Kidney tubule cell (primary cell): ENCODE results near the gene IBSP.

Source experiments
- DNase-seq: peaks from one replicate; pipeline ENCODE4 v3.0.0-alpha.2; 2018; ENCODE audit warnings: low spot score

The IBSP gene

DNA sequence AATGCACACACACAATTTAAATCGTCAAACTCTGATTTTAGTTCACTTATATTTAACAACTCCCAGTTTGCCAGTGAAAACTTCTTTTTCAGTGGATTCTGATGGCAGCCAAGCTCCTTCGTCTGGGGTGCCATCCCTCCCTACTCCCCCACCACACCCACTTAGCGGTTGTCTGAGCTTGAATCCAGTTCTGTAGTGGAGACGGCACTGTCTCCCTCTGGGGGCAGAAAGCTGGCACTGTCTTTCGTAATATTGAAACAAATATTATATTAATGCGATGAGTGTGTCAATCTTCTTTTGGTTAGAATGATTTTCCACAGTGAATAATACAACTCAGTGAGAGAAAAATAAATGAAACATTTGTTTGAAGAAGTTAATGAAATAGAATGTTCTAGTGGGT lies 38.9 kb downstream of the IBSP start:
- no peak for DNase-seq

DNA sequence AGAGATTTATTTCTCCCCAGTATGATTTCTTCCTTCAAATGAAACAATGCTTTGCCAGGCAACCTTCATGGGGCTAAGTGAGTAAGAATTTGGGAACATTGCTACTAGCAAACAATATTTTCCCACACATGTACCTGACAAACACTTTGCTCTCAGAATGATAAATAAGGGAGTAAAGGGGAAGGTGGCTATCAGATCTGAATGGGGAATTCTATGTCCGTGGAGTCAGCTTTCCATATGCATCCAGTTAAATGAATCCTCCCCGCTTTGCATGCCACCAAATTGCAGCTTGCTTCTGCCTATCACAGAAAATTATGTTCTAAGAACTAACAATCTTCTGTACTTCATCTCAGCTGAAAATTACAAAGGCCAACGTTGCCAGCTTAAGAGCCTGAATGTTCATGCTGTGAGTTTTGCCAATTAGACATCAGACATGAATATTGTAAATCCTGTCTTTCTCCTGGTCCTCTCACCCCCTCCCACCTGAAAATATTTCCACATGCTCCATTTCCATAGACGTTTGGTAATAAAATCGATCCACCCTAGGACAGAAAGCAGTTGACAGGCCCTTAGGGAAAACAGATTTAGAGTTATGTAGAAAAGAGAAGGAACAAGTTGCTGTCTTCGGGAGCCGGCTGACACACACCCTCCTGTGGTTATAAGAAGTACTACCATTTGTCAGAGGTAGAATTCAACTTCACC lies 39.7 kb downstream of the IBSP start:
- peak; percentile 51 for DNase-seq

DNA sequence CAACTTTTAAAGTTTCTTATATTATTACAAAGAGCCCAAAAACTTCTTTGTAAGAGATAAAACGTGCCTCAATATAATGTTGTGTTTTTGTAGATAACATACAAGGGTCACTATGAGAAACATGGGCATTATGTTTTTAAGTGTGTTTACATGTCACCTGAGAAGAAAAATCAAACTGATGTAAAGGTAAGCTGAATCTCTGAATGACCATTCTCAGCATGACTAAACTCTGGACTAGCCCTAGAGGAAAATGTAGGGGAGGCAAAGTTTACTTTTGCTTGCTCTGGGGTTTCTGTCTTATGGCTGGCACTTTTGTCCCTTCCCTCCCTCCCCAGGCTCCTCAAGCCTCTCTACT lies 40.2 kb downstream of the IBSP start:
- no peak for DNase-seq

DNA sequence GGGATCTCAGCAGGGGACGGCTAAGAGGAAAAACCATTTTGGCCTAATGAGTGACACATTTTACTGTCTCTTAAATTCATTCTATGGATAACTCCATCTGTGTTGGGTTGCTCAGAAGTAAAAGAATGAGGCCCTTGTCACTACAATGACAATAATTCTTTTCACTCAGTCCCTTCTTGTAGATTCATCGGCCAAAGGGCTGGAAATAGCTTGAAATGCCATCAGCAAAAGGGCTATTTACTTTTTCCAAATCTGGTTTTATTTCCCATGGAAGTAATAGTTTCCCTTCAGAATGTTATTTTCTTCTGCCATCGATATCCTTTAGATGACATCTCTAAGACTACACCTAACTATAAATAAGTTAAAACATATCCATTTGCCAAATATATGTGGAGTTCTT lies 40.8 kb downstream of the IBSP start:
- DNase-seq: no peak

DNA sequence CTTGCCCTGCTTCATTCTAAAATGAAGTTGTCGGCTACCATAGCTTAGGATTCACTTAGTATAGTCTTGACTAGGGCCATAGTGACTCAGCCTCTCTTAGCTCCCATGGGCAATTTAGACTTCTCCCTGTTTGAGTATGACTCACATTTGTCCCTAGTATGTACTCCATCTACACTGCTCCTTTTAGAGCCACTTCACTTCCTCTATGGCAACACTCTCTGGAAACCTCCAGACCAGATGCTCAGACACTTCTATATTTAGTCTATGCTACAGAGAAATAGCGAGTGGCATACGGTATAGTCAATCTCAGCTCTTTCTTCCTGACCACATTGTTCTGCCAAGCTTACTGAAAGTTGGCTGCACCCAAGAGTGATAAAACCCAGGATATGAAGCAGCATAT lies 44.6 kb downstream of the IBSP start:
- DNase-seq: peak; percentile 78

DNA sequence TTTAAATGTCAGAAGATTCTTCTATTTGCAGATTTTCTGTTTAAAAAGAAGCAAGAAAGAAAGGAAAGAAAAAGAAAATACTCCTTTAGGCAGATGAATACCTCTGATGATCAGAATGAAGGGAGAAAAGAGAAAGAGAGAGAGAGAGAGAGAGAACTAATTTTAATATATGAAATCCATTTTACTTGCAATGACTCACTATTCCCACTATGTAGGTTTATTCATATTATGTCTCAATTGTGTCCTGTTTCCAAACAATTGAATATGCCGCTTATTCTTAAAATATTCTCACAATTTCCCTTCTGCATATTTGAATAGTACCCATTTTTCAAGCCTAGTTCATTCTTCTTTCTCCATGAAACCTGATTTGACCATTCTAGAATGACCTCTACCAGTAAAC lies 45.1 kb downstream of the IBSP start:
- no peak for DNase-seq

DNA sequence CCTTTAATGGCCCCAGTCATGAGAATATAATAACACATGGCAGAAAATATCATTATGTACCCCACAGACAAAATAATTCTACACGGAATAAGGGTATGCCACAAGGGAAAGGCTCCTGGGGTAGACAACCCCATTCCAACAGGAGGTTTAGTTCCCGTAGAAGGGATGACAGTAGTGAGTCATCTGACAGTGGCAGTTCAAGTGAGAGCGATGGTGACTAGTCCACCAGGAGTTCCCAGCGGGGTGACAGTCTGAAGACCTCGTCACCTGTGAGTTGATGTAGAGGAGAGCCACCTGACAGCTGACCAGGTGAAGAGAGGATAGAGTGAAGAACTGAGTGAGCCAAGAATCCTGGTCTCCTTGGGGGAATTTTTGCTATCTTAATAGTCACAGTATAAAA lies 46.9 kb downstream of the IBSP start:
- DNase-seq: no peak

DNA sequence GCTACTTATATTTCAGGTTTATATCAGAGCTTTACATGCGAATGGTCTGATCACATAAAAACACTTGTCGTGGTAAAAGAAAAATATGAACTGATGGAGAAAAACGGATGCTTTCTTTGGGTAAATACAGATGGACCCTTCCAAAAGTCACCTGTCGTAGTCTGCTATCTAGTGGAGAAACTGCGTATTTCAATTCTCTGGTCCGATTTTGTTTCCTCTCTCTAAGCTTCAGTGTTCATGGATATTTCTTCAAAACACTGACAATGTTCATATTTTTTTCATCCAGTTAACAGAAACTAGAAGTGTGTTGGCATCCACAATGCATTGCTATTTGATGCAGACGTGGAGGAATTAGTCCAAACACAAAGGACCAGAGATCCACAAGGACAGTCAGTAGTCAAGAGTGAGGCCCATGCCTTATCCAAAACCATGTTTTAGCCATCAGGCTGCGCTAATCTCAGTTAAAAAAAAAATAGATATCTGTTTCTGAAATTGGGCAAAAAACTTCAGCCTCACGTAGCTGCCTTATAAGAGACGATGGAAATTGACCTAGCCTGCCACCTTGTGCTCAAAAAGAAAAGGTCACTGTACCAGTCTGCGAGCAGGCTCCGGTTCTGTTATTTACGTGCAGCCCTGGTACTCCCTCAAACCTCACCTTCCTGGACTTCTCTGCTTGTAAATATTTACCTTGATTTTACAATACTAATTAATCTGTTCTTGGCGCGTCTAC lies 49.4 kb downstream of the IBSP start:
- DNase-seq: peak; percentile 65

DNA sequence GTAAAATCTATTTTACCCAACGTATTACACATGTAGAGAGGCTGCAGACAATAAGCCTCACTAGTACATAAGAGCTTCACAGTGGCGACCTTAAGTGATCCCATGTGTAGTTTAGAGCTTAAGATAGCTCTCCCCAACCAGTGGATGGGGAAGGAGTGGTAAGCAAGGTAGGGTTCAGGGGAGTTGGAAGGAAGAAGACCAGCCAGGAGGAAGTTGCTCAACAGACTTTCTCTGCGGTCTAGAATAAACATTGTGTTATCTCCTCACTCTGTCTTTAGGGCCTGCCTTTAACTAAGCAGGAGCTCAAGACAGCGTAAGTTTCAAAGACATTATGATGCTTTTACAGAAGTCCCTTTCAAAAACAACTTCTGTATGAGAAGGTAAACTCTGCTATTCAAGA lies 50.3 kb downstream of the IBSP start:
- DNase-seq: no peak

DNA sequence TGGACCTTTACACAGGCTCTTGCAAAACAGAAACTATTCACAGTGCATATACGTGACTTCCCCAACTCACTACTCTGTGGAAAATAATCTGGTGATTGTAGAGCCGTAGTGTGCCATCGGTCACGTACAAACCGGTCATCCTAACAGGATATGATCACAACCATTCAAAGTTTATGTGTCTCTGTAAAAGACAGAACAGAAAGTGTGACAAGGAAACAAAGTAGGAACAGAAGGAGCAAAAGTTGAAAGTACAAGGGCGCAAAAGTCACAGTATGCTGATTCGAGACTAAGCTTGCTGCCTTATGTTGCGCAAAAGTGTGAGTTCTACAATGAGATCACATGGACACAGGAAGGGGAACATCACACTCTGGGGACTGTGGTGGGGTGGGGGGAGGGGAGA lies 52.0 kb downstream of the IBSP start:
- DNase-seq: no peak

DNA sequence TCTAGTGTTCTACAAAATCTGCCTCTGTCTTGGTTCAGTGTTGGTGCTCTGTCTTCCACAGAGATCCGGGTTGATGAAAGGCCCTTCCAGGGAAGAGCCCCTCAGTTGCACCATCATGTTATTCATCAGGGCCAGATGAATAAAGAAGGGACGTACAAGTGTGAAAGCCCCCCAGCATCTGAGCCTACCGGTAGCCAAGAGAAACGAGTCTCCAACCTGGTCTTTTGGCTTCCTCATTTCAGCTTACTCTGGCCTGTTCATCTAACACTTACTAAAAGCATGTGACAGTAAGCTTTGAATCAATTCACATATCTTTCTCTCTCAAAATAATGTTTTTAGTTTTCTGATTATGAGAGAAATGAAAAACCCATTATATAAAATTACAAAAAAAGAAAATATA lies 52.6 kb downstream of the IBSP start:
- DNase-seq: no peak

DNA sequence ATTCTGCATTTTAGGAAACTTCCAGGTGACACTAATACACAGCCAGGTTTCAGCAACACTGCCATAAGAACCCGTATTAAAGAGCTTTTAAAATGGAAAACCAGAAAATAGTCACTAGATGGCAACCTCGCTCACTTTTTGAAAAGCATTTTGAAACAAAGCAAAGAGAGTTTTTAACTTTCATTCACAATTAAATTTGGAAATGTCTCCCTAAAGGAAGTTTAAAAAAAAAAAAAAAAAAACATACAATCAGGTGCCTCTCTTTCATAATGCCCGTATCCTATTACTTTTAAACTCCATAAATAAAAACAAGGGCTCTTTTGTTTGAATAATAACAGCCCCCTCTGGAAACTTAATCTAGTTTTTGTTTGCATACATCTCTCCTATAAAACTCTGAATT lies 53.8 kb downstream of the IBSP start:
- peak; percentile 71 for DNase-seq

DNA sequence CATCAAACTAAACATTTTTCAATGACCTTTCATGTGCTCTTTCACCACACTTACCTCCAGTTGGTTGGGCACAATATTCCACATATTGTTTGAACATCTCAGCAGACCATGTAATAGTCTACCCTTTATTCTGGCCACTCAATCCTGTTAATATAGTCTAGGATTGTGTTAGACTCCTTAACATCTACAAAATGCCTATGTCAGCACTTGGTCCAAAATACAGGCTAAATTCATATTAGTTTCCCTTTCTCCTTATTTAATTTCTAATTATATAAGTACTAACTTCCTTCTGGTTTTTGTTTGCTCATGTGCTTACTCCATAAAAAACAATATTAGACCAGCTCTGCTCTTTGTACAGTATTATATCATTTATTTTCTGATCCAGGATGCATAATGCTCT lies 54.5 kb downstream of the IBSP start:
- no peak for DNase-seq

DNA sequence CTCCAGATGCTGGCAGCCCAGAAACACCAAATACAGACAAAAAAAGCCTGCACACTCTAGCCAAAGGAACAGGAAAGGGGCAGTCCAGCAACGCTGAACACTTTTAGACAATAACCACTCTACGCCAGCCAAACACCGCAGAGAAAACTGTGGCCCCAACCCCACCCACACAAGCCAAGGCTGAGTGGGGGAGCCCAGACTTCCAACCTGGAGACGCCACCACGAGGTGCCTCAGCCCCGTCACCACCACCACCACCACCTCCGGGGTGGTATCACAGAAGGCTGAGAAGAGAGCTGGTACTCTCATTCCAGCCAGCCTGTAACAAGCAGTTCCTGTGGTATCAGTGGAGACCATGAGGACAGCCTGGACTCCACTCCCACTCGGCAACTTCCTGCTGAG lies 56.2 kb downstream of the IBSP start:
- no peak for DNase-seq

DNA sequence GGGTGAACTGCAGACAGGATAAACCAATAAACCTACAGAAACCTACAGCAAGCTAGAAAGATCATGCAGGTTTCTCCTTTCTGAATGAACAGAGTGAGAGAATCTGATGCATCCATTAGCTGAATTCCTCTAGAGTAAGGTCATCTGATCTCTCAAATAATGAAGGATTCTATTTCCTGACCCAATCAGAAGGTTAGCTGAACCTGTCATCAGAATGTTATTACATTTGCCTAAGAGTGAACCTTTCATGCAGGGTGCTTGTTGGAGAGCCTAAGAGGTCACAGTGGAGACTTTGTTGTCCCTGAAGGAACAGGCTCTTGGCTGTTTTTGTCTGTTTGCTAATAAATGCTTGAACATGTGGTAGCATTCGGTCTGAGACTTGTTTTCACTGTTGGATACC lies 57.5 kb downstream of the IBSP start:
- DNase-seq: peak; percentile 70

DNA sequence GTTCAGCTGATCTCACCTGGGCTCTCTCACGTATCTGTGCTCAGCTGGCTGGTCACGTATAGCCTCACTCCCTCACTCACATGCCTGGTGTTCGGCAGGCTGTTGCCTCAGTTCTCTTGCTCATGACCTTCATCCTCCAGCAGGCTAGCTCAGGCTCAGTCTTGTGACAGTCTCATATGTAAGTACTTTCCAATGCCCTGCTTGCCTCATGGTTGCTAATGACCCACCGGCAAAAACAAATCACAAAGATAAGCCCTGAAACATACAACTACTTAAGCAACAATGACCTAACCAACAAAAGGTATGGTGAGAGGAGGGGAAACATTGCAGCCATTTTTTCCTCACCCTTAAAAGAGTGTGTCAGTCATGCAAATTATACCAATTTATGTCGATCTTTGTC lies 58.4 kb downstream of the IBSP start:
- DNase-seq: peak; percentile 83
